GM10248 (cell line): ENCODE measurements around the gene KLK3.
"Not testable (repeated sequence)": the region's sequence is repeated elsewhere in the genome, so short reads cannot be mapped to it uniquely, and the experiment has no call there.

Source experiments
- CTCF ChIA-PET: fragments of 300-600 bp; sonication (Branson Sonifier 250); formaldehyde crosslinking; extraction: SDS; loops from one replicate; lab custom pipeline; 2021; ENCODE audit warnings: antibody characterized with exemption; lab: Yijun Ruan, JAX
- POLR2A ChIA-PET: fragments of 350-650 bp; sonication (Branson Sonifier 250); formaldehyde crosslinking; extraction: SDS; loops from one replicate; lab custom pipeline; 2020; ENCODE audit warnings: antibody characterized with exemption; lab: Yijun Ruan, JAX
- DNase-seq: peaks from one replicate; pipeline ENCODE4 v3.0.0; 2012; ENCODE audit errors: extremely low spot score
- CTCF ChIP-seq: IDR thresholded peaks from 2 replicates; pipeline ENCODE4 v1.5.1; 2012; ENCODE audit warnings: mild to moderate bottlenecking, low read depth; ENCODE audit errors: extremely low read depth, missing control alignments, control extremely low read depth

The KLK3 gene

GRCh38 chr19:50894478-50895356 lies 40.0 kb downstream of the KLK3 start:
- no peak for TF ChIP-seq CTCF
- ChIA-PET CTCF (interaction anchor here (1.0 to 2.0 kb wide), 5 partner anchors 9 to 111 kb away, joined by 3 to 8 read pairs (median 4); no protein-coding TSS in a partner anchor), POLR2A (interaction anchor here (0.5 to 0.6 kb wide), 2 partner anchors 20 to 90 kb away, joined by 4 to 6 read pairs; no protein-coding TSS in a partner anchor)
- DNase-seq = no peak

GRCh38 chr19:50896089-50896590 lies 41.4 kb downstream of the KLK3 start:
- DNase-seq = not testable (repeated sequence)
- ChIA-PET CTCF (interaction anchor here (1.0 to 1.4 kb wide), 5 partner anchors 9 to 101 kb away, joined by 3 to 9 read pairs (median 3); no protein-coding TSS in a partner anchor), POLR2A (interaction anchor here (0.6 to 1.0 kb wide), 4 partner anchors 10 to 962 kb away, joined by 3 to 6 read pairs (median 4); no protein-coding TSS in a partner anchor)

GRCh38 chr19:50896591-50897190 lies 42.0 kb downstream of the KLK3 start:
- ChIA-PET CTCF (interaction anchor here (1.0 to 1.5 kb wide), 6 partner anchors 9 to 102 kb away, joined by 3 to 9 read pairs (median 4); no protein-coding TSS in a partner anchor), POLR2A (interaction anchor here (0.6 to 1.0 kb wide), 2 partner anchors 93 to 196 kb away, joined by 3 to 4 read pairs; no protein-coding TSS in a partner anchor)
- peak; percentile 87 for DNase-seq
- TF ChIP-seq CTCF = no peak

- CTCF ChIA-PET = interaction anchor here (1.0 to 2.9 kb wide), 8 partner anchors 8 to 25 kb away, joined by 3 to 15 read pairs (median 5); no protein-coding TSS in a partner anchor
- POLR2A ChIA-PET = no interaction called here
- TF ChIP-seq CTCF = no peak
- DNase-seq = no peak
Measured at GRCh38 chr19:50897191-50897607, 42.5 kb downstream of the KLK3 start.

- ChIA-PET POLR2A (no interaction called here), CTCF (interaction anchor here (1.0 to 2.9 kb wide), 5 partner anchors 8 to 24 kb away, joined by 3 to 15 read pairs (median 4); no protein-coding TSS in a partner anchor)
- TF ChIP-seq CTCF = peak; percentile 3
- no peak for DNase-seq
Measured at GRCh38 chr19:50897612-50898011, 42.9 kb downstream of the KLK3 start.

GRCh38 chr19:50898018-50898417 lies 43.3 kb downstream of the KLK3 start:
- ChIA-PET POLR2A (no interaction called here), CTCF (interaction anchor here (1.0 to 2.9 kb wide), 5 partner anchors 8 to 24 kb away, joined by 3 to 15 read pairs (median 4); no protein-coding TSS in a partner anchor)
- DNase-seq = no peak
- TF ChIP-seq CTCF = no peak
